HG02610 (cell line): Measurements from ENCODE around the gene SHROOM4.
A peak's percentile ranks its signal among the peaks of the same experiment; 100 is the strongest.

ENCODE experiments used
- ATAC-seq: cut with Tn5 transposase; IDR thresholded peaks from one replicate; pipeline ENCODE4 v1.9.1; 2021; ENCODE audit warnings: mild to moderate bottlenecking, moderate library complexity; ENCODE audit not compliant: unreplicated experiment

Gene SHROOM4

GRCh38 chrX:50712777-50713176 lies 101.2 kb downstream of the SHROOM4 start:
- no peak for ATAC-seq

GRCh38 chrX:50711907-50712306 lies 102.1 kb downstream of the SHROOM4 start:
- ATAC-seq = no peak

GRCh38 chrX:50707955-50708699 lies 105.9 kb downstream of the SHROOM4 start:
- ATAC-seq = no peak

GRCh38 chrX:50707405-50707804 lies 106.6 kb downstream of the SHROOM4 start:
- ATAC-seq = no peak

- ATAC-seq = no peak
Observed at GRCh38 chrX:50705042-50705441, 109.0 kb downstream of the SHROOM4 start.

GRCh38 chrX:50704360-50704759 lies 109.6 kb downstream of the SHROOM4 start:
- no peak for ATAC-seq

GRCh38 chrX:50700921-50701320 lies 113.1 kb downstream of the SHROOM4 start:
- ATAC-seq = no peak

GRCh38 chrX:50698944-50699343 lies 115.0 kb downstream of the SHROOM4 start:
- no peak for ATAC-seq

- no peak for ATAC-seq
Observed at GRCh38 chrX:50697691-50698090, 116.3 kb downstream of the SHROOM4 start.

GRCh38 chrX:50691820-50692219 lies 122.2 kb downstream of the SHROOM4 start:
- ATAC-seq = peak; percentile 66

GRCh38 chrX:50684871-50685270 lies 129.1 kb downstream of the SHROOM4 start:
- ATAC-seq = no peak

GRCh38 chrX:50680990-50681389 lies 133.0 kb downstream of the SHROOM4 start:
- ATAC-seq = no peak

GRCh38 chrX:50677789-50678188 lies 136.2 kb downstream of the SHROOM4 start:
- ATAC-seq = no peak

GRCh38 chrX:50671661-50672060 lies 142.3 kb downstream of the SHROOM4 start:
- no peak for ATAC-seq

- ATAC-seq = no peak
Observed at GRCh38 chrX:50668860-50669259, 145.1 kb downstream of the SHROOM4 start.

- no peak for ATAC-seq
Observed at GRCh38 chrX:50648156-50648555, 165.8 kb downstream of the SHROOM4 start.

- no peak for ATAC-seq
Observed at GRCh38 chrX:50644496-50644895, 169.5 kb downstream of the SHROOM4 start.

- no peak for ATAC-seq
Observed at GRCh38 chrX:50643525-50644137, 170.4 kb downstream of the SHROOM4 start.

GRCh38 chrX:50638123-50638522 lies 175.9 kb downstream of the SHROOM4 start:
- no peak for ATAC-seq

GRCh38 chrX:50635817-50636365 lies 178.1 kb downstream of the SHROOM4 start:
- no peak for ATAC-seq

GRCh38 chrX:50635162-50635561 lies 178.8 kb downstream of the SHROOM4 start:
- no peak for ATAC-seq

- no peak for ATAC-seq
Observed at GRCh38 chrX:50629774-50630173, 184.2 kb downstream of the SHROOM4 start.
